NCI-H774 (cell line): ENCODE data around the gene DCTPP1.
"Not testable (repeated sequence)": the region's sequence is repeated elsewhere in the genome, so short reads cannot be mapped to it uniquely, and the experiment has no call there.

ENCODE experiments used
- DNase-seq: peaks from one replicate; lab custom pipeline; 2025; lab: John Stamatoyannopoulos, UW

Gene DCTPP1

GRCh38 chr16:30429678-30430427 lies at the start of gene DCTPP1:
Gene DCTPP1, minus strand, starts transcription at chr16:30430030. Its CDS starts 50 bp downstream, at chr16:30429980.
- DNase-seq, result peak; percentile 99

DNA sequence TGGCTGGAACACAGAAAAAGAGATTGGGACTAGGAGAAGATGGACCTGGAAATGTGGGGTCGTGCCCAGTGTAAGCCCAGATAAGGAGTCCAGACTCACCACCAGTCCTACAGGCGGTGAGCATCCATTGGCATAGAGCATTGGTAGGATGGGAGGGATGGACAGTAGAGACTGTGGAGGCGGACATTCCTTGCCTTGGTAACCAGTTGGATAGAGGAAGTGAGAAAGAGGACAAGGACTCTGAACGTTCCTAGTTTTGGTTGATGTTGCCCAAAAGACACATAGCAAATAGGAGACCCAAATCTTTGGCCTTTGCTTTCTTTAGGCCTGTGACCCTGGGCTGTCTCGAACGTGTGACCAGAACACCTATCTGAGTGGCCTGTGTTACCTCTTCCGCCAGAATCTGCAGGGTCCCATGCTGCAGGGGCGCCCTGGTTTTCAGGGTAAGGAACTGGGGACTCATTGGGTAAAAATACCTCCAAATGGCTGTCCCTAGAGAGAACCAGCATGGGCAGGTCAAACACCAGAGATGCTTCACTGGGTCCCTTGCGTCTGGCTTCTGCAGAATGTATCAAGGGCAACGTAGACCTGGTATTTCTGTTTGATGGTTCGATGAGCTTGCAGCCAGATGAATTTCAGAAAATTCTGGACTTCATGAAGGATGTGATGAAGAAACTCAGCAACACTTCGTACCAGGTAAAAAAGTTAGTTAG lies 49.1 kb upstream of the DCTPP1 start:
- no peak for DNase-seq

- DNase-seq, result not testable (repeated sequence)
Measured at GRCh38 chr16:30477773-30478172, 47.9 kb upstream of the DCTPP1 start.

- no peak for DNase-seq
Measured at GRCh38 chr16:30476991-30477390, 47.2 kb upstream of the DCTPP1 start.

DNA sequence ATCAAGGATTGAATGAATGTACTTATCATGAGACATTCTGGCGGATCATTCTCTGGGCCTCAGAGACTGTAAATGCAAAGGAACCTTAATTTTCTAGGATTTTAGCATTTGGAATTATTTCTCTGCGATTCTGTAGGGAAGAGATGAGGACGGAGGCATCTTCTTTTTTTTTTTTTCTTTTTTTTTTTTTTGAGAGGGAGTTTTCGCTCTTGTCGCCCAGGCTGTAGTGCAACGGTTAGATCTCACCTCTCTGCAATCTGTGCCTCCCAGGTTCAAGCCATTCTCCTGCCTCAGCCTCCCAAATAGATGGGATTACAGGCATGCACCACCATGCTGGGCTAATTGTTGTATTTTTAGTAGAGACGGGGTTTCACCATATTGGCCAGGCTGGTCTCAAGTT lies 44.9 kb upstream of the DCTPP1 start:
- DNase-seq, result no peak

DNA sequence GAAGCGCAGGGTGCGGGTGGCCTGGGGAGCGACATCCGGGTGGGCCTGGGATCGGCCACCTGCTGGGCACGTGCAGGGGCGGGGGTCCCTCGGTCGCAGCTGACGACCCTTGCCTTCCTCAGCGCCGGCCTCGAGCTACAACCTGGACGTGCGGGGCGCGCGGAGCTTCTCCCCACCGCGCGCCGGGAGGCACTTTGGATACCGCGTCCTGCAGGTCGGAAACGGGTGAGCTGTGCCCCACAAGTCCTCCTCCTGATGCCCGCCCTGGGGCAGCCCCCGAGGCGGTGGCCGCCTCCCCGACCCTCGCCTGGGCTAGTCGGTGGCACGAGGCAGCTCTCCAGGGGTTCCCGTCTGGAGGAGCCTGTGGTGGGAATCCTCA lies 44.2 kb upstream of the DCTPP1 start:
- no peak for DNase-seq

GRCh38 chr16:30473231-30474073 lies 43.6 kb upstream of the DCTPP1 start:
- no peak for DNase-seq

DNA sequence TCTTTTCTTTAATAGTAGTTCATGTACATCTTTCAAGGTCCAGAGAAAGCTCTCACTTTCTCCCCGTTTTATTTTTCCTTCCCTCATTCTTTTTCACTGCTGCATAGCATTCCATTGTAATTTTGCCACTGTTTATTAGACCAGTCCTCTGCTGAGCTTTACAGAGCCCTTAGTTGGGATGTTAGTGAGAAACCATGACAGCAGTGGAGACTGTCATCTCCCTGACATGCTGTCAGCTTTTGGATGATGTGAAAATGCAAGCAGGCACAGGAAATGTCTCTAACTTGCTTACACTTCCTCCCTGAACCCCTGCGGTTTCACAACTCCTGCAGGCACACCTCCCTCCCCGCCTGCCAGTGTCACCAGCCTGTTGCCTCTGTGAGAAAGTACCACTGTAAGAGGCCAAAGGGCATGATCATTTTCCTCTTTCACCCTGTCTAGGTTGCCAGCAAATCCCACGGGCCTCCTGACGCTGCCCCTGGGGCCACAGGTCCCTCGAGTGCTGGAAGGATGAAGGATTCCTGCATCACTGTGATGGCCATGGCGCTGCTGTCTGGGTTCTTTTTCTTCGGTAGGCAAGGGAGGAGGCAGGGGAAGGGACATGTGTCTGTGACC lies 42.6 kb upstream of the DCTPP1 start, which contains the start of gene ITGAL:
Gene ITGAL, plus strand, starts transcription at position 415 of the 615 bp plus-strand sequence. Its CDS starts 96 bp downstream, at position 511.
- no peak for DNase-seq

DNA sequence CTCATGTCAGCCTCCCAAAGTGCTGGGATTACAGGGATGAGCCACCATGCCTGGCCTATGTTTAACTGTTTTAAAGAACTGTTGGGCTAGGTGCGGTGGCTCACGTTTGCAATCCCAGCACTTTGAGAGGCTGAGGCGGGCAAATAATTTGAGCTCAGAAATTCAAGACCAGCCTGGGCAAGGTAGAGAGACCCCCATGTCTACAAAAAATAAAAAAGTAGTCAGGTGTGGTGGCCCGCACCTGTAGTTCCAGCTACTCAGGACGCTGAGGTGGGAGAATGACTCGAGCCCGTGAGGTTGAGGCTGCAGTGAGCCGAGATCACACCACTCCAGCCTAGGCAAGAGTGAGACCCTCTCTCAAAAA lies 40.8 kb upstream of the DCTPP1 start:
- no peak for DNase-seq

- no peak for DNase-seq
Measured at GRCh38 chr16:30470170-30470512, 40.3 kb upstream of the DCTPP1 start.

GRCh38 chr16:30464078-30464477 lies 34.2 kb upstream of the DCTPP1 start:
- no peak for DNase-seq

DNA sequence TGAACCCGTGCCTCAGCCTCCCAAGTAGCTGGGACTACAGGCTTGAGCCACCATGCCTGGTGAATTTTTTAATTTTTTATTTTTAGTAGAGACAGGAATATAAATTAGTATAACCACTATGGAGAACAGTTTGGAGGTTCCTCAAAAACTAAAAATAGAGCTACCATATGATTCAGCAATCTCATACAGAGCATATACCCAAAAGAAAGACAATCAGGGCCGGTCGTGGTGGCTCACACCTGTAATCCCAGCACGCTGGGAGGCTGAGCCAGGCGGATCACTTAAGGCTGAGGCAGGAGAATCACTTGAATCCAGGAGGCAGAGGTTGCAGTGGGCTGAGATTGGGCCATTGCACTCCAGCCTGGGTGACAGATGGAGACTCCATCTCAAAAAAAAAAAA lies 31.6 kb upstream of the DCTPP1 start:
- DNase-seq, result not testable (repeated sequence)

- no peak for DNase-seq
Measured at GRCh38 chr16:30459456-30459855, 29.6 kb upstream of the DCTPP1 start.

DNA sequence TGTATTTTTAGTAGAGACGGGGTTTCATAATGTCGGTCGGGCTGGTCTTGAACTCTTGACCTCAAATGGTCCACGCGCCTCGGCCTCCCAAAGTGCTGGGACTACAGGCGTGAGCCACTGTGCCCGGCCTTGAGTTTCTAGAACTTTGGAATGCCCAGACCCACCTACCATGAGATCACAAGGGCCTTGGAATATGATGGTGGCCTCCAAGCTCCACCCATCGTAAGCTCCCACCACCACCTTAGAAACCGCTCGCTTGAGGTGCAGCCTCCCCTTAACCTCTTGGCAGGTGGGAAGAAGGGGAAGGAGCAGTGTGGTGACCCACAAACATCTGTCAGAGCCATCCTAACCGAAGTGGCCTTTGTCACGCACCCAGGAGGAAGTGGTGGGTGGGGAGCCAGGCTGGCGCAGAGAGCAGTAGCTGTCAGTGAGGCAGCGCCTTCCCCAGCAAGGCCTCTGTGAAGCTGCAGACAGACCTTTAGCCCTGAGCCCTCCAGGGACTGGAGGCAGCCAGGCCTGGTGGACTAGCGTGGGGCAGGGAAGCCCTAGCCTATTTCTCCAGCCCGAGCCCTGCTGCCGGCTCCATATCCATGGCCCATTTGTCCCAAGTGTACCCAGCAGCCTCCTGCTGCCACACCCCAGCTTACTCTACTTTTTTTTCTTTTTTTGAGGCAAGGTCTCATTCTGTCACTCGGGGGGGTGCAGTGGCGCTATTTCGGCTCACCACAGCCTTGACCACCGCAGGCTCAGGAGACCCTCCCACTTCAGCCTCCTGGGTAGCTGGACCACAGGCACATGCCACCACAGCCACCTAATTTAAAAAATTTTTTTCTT lies 28.9 kb upstream of the DCTPP1 start:
- no peak for DNase-seq

DNA sequence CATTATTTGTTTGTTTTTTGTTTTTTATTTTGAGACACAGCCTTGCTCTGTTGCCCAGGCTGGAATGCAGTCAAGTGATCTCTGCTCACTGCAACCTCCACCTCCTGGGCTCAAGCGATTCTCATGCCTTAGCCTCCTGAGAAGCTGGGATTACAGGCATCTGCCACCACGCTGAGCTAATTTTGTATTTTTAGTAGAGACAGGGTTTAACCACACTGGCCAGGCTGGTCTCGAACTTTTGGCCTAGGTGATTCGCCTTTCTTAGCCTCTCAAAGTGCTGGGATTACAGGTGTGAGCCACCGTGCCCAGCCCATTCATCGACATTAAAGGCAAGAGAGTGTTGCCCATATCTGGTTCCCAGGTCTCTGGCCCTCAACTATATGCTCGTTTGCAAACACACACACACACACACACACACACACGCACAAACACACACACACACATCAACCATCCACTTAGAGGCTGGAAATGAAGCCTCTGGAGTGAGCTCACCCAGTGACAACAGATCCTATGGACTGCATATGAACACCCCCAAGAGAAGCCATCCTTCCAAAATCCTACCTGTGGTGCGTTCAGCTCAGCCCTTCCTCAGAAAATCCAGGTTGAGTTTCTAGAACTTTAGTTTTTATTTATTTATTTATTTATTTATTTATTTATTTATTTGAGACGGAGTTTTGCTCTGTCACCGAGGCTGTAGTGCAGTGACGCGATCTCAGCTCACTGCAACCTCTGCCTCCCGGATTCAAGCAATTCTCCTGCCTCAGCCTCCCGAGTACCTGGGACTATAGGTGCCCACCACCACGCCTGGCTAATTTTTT lies 28.1 kb upstream of the DCTPP1 start:
- no peak for DNase-seq

DNA sequence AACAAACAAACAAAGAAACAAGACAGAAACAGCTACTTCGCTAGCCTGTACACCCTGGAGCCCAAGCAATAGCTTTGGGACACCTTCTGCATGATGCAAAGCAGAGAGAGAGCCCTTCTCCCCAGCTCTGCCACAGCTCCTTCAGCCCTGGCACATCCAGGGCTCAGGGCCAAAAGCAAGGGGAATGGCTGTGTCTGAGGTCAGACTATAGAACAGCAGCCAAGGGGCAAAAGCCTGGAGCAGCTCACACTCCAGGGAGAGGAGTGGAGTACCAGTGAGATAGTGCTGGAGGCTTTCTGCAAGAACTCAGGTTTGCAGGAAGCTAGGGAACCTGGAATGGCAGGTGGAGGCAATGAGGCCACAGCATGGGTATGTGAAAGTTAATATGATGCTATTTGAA lies 27.4 kb upstream of the DCTPP1 start:
- DNase-seq, result no peak

DNA sequence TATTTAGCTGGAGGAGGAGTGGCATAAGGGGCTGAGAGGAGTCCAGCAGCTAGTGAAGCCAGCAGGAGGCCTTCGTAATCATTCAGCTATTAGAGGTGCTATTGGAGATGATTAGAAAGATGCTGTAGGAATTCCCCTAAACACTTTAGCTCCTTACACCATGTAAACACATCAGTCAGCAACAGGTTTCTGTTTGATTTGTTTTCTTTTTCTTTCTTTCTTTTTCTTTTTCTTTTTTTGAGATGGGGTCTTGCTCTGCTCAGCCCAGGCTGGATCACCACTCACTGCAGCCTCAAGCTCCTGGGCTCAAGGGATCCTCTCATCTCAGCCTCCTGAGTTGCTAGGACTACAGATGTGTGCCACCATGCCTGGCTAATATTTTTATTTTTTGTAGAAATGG lies 26.5 kb upstream of the DCTPP1 start:
- no peak for DNase-seq

- DNase-seq, result not testable (repeated sequence)
Measured at GRCh38 chr16:30452709-30453580, 23.1 kb upstream of the DCTPP1 start.

GRCh38 chr16:30449116-30449435 lies 19.2 kb upstream of the DCTPP1 start:
- DNase-seq, result no peak
